Hepatocyte (in vitro differentiated cells): ENCODE measurements around the gene SORBS2. TPM values are rescaled to one million over a fixed set of nuclear protein-coding genes. Genes with fewer than 3 reads are reported as not detected.

Experiments
- DNase-seq: peaks from one replicate; pipeline ENCODE4 v3.0.0-alpha.2; 2016; ENCODE audit warnings: low spot score
- H2AFZ ChIP-seq: fragments of 200-600 bp; sonication (generic); 2 replicates; pipeline ENCODE4 v1.6.0; 2016; ENCODE audit warnings: antibody characterized with exemption, mild to moderate bottlenecking
- H3K27ac ChIP-seq: fragments of 200-600 bp; sonication (generic); 2 replicates; pipeline ENCODE4 v1.5.1; 2016; ENCODE audit warnings: mild to moderate bottlenecking
- H3K27me3 ChIP-seq: fragments of 200-600 bp; sonication (generic); 2 replicates; pipeline ENCODE4 v1.6.1; 2016
- H3K36me3 ChIP-seq: fragments of 200-600 bp; sonication (generic); replicated peaks from 2 replicates; pipeline ENCODE4 v1.5.1; 2016; ENCODE audit warnings: low read depth; ENCODE audit not compliant: insufficient read depth
- H3K4me1 ChIP-seq: fragments of 200-600 bp; sonication (generic); 2 replicates; pipeline ENCODE4 v1.5.1; 2016; ENCODE audit warnings: mild to moderate bottlenecking, moderate library complexity; ENCODE audit not compliant: insufficient read depth
- H3K4me2 ChIP-seq: fragments of 200-600 bp; sonication (generic); 2 replicates; pipeline ENCODE4 v1.6.0; 2016
- H3K4me3 ChIP-seq: fragments of 200-600 bp; sonication (generic); 2 replicates; pipeline ENCODE4 v1.5.1; 2016; ENCODE audit warnings: mild to moderate bottlenecking
- H3K79me2 ChIP-seq: fragments of 200-600 bp; sonication (generic); 2 replicates; pipeline ENCODE4 v1.6.0; 2017; ENCODE audit warnings: mild to moderate bottlenecking
- H3K9me2 ChIP-seq: fragments of 200-600 bp; sonication (generic); replicated peaks from 2 replicates; pipeline ENCODE4 v1.6.0; 2017; ENCODE audit warnings: mild to moderate bottlenecking; ENCODE audit not compliant: insufficient read depth
- H3K9me3 ChIP-seq: fragments of 200-600 bp; sonication (generic); 2 replicates; pipeline ENCODE4 v1.5.1; 2016; ENCODE audit warnings: low read depth, mild to moderate bottlenecking
- H4K20me1 ChIP-seq: fragments of 200-600 bp; sonication (generic); 2 replicates; pipeline ENCODE4 v1.6.0; 2016; ENCODE audit warnings: mild to moderate bottlenecking; ENCODE audit not compliant: insufficient read depth, poor library complexity, severe bottlenecking
- EZH2 ChIP-seq: fragments of 200-600 bp; sonication (generic); IDR thresholded peaks from 2 replicates; pipeline ENCODE4 v1.6.1; 2016; ENCODE audit warnings: antibody characterized with exemption, mild to moderate bottlenecking, borderline replicate concordance
- EZH2phosphoT487 ChIP-seq: fragments of 200-600 bp; sonication (generic); IDR thresholded peaks from one replicate; pipeline ENCODE4 v1.6.1; 2018; ENCODE audit warnings: antibody characterized with exemption, mild to moderate bottlenecking, low read depth, moderate library complexity; ENCODE audit not compliant: unreplicated experiment, severe bottlenecking
- WGBS: methylation state at CpG from one replicate; pipeline ENCODE4 v1.1.6; 2016; ENCODE audit warnings: low lambda C conversion rate; ENCODE audit errors: missing lambda C conversion rate; 5-methylcytosine and 5-hydroxymethylcytosine counted together
- polyA plus RNA-seq: library from polyadenylated mRNA; unstranded; fragments of >200 nt; fragmentation: Nextera tagmentation; extraction: Ambion mirVana; gene quantifications from 2 replicates; pipeline ENCODE4 v1.2.1, GENCODE V29; 2016
- total RNA-seq: library from RNA; depleted of rRNA; stranded (reverse); fragments of >200 nt; gene quantifications from 2 replicates; pipeline ENCODE4 v1.2.3, GENCODE V29; 2014
- TF ChIP-seq, protein P1 (sequence below): fragments of 200-600 bp; sonication (generic); IDR thresholded peaks from 2 replicates; pipeline ENCODE4 v1.5.1; 2016; ENCODE audit warnings: antibody characterized with exemption, mild to moderate bottlenecking; ENCODE audit not compliant: poor library complexity

The SORBS2 gene
- total and polyA plus RNA-seq, 2 experiments from 2014 or later = 43.4 to 52.1 TPM

DNA sequence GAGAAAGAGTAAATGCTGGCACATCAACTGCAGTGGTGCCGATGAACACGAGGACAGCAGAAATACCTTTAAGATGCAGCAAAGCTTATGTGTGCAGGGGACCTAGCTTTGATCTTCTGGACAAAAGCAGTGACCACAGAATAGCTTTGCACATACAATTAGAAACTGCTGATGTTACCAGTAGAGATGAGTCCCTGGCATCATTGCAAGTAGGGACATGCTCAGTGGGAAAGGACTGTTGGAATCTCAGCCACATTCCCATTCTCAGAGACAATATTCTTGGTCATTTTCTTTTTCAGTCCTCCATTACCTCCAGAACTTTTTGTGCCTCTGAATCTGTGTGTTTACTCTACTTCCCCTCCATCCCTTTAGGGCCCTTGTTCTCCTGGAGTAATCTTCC lies 259.7 kb downstream of the SORBS2 start:
- H3K4me2 ChIP-seq = no peak overlapping the region
- H3K36me3 ChIP-seq = no peaks in the 10 kb centered on the region
- H4K20me1 ChIP-seq = no peaks in the 10 kb centered on the region
- no peaks in the 10 kb centered on the region for H3K9me3 ChIP-seq
- no peak overlapping the region for H2AFZ ChIP-seq
- DNase-seq = no peak
- whole genome bisulfite sequencing = 93% methylated on average over 2 of the region's 2 CpGs
- TF ChIP-seq EZH2phosphoT487 = no peak
- TF ChIP-seq, protein P1, sequence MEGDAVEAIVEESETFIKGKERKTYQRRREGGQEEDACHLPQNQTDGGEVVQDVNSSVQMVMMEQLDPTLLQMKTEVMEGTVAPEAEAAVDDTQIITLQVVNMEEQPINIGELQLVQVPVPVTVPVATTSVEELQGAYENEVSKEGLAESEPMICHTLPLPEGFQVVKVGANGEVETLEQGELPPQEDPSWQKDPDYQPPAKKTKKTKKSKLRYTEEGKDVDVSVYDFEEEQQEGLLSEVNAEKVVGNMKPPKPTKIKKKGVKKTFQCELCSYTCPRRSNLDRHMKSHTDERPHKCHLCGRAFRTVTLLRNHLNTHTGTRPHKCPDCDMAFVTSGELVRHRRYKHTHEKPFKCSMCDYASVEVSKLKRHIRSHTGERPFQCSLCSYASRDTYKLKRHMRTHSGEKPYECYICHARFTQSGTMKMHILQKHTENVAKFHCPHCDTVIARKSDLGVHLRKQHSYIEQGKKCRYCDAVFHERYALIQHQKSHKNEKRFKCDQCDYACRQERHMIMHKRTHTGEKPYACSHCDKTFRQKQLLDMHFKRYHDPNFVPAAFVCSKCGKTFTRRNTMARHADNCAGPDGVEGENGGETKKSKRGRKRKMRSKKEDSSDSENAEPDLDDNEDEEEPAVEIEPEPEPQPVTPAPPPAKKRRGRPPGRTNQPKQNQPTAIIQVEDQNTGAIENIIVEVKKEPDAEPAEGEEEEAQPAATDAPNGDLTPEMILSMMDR = no peak
- no peak for TF ChIP-seq EZH2
- no peaks in the 10 kb centered on the region for H3K27me3 ChIP-seq
- H3K4me3 ChIP-seq = no peak overlapping the region
- no peaks in the 10 kb centered on the region for H3K4me1 ChIP-seq
- no peak overlapping the region for H3K27ac ChIP-seq
- H3K9me2 ChIP-seq = no peaks in the 10 kb centered on the region
- no peaks in the 10 kb centered on the region for H3K79me2 ChIP-seq

DNA sequence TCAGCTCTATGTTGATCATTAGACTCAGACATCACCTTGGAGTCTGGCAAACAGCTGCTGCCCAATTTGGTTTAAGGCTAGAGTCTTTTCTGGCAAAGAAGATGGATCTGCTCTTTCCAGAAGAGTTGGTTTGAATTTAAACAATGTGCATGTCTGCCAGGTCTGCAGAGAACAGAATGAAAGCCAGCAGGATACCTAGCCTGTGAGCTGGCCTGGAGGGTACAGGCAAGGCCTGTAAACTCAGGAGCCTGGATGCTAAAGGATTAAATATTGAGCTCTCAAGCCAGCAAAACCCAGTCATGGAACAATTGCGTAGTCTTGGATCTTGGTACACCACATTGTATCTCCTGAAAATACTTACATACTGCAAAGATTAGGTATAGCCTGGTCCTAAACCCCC lies 261.1 kb downstream of the SORBS2 start:
- H4K20me1 ChIP-seq = no peaks in the 10 kb centered on the region
- H3K4me3 ChIP-seq = no peak overlapping the region
- H2AFZ ChIP-seq = no peak overlapping the region
- no peaks in the 10 kb centered on the region for H3K36me3 ChIP-seq
- DNase-seq = no peak
- TF ChIP-seq EZH2 (no peak), EZH2phosphoT487 (no peak)
- TF ChIP-seq, protein P1 = no peak
- H3K27ac ChIP-seq = no peak overlapping the region
- no peaks in the 10 kb centered on the region for H3K79me2 ChIP-seq
- H3K9me3 ChIP-seq = no peaks in the 10 kb centered on the region
- no peak overlapping the region for H3K4me2 ChIP-seq
- H3K4me1 ChIP-seq = no peaks in the 10 kb centered on the region
- H3K9me2 ChIP-seq = no peaks in the 10 kb centered on the region
- H3K27me3 ChIP-seq = no peaks in the 10 kb centered on the region
- WGBS = 0% methylated on average over 1 of the region's 1 CpG

DNA sequence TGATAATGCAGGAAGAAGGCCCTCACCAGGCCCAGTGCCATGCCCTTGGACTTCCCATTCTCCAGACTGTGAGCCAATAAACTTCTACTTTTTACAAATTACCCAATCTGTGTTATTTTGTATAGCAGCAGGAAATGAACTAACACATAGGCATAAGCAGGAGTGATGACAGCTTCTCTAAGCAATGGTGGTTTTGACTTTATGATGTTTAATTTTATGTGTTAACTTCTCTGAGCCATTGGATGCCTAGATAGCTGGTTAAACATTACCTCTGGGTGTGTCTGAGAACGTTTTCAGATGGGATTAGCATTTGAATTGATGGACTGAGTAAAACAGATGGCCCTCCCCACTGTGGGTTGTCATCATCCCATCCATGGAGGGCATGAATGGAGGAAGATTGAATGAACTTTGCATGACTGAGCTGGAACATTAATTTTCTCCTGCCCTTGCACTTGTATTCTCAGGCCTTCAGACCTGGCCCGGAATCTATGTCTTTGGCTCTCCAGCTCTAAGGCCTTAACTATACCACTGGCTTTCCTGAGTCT lies 262.8 kb downstream of the SORBS2 start:
- H3K4me2 ChIP-seq = no peak overlapping the region
- TF ChIP-seq EZH2phosphoT487 (no peak), EZH2 (no peak)
- H3K4me3 ChIP-seq = no peak overlapping the region
- H2AFZ ChIP-seq = no peak overlapping the region
- H3K27me3 ChIP-seq = no peaks in the 10 kb centered on the region
- no peak for DNase-seq
- WGBS = 55% methylated on average over 2 of the region's 2 CpGs
- H4K20me1 ChIP-seq = no peaks in the 10 kb centered on the region
- no peaks in the 10 kb centered on the region for H3K79me2 ChIP-seq
- H3K4me1 ChIP-seq = no peaks in the 10 kb centered on the region
- H3K36me3 ChIP-seq = no peaks in the 10 kb centered on the region
- no peaks in the 10 kb centered on the region for H3K9me3 ChIP-seq
- no peak overlapping the region for H3K27ac ChIP-seq
- no peaks in the 10 kb centered on the region for H3K9me2 ChIP-seq

DNA sequence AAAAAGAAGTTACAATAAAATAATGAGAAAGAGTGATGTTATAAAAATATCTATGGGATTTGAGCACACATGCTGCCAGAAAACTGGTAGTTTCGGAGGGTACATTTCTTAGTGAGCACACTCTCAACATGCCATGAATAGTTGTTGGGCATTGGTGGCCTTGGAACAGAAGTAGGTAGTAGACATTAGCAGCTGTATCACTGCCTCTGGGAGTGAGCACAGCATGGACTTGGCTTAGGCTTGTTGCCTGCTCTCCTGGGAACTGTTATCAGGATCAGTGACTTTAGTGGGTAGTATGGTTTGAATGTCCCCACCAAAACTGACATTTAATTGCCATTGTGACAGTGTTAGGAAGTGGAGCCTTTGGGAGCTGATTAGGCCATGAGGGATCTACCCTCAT lies 263.4 kb downstream of the SORBS2 start:
- no peaks in the 10 kb centered on the region for H3K9me2 ChIP-seq
- no peaks in the 10 kb centered on the region for H3K4me1 ChIP-seq
- no peaks in the 10 kb centered on the region for H3K9me3 ChIP-seq
- TF ChIP-seq EZH2 (no peak), EZH2phosphoT487 (no peak)
- TF ChIP-seq, protein P1 = no peak
- no peak overlapping the region for H3K4me2 ChIP-seq
- no peaks in the 10 kb centered on the region for H3K36me3 ChIP-seq
- H4K20me1 ChIP-seq = no peaks in the 10 kb centered on the region
- no peak overlapping the region for H3K27ac ChIP-seq
- no peaks in the 10 kb centered on the region for H3K27me3 ChIP-seq
- WGBS = 96% methylated on average over 1 of the region's 1 CpG
- H2AFZ ChIP-seq = no peak overlapping the region
- H3K79me2 ChIP-seq = no peaks in the 10 kb centered on the region
- H3K4me3 ChIP-seq = no peak overlapping the region
- no peak for DNase-seq
